MM.1S (cell line): Measurements from ENCODE around the gene TMX4.

Experiments
- DNase-seq: peaks from one replicate; pipeline ENCODE4 v3.0.0-alpha.2; 2015
- H2AFZ ChIP-seq: fragments of 300-600 bp; sonication (generic); 2 replicates; pipeline ENCODE4 v1.6.0; 2016; ENCODE audit warnings: antibody characterized with exemption, low read length
- H3F3A ChIP-seq: fragments of 300-600 bp; sonication (generic); 2 replicates; pipeline ENCODE4 v1.6.1; 2016; ENCODE audit warnings: mild to moderate bottlenecking, antibody characterized with exemption, low read length, moderate library complexity, mixed read lengths; ENCODE audit not compliant: insufficient read depth
- H3K27ac ChIP-seq: fragments of 300-600 bp; sonication (generic); 2 replicates; pipeline ENCODE4 v1.5.1; 2016; ENCODE audit warnings: mild to moderate bottlenecking, low read length
- H3K27me3 ChIP-seq: fragments of 300-600 bp; sonication (generic); replicated peaks from 2 replicates; pipeline ENCODE4 v1.6.0; 2016; ENCODE audit warnings: low read length; ENCODE audit not compliant: insufficient read depth
- H3K36me3 ChIP-seq: fragments of 300-600 bp; sonication (generic); replicated peaks from 2 replicates; pipeline ENCODE4 v1.6.1; 2016; ENCODE audit warnings: mild to moderate bottlenecking, low read length, mixed read lengths; ENCODE audit not compliant: insufficient read depth
- H3K4me1 ChIP-seq: fragments of 300-600 bp; sonication (generic); 2 replicates; pipeline ENCODE4 v1.6.1; 2016; ENCODE audit warnings: low read length, mixed read lengths
- H3K4me2 ChIP-seq: fragments of 300-600 bp; sonication (generic); 2 replicates; pipeline ENCODE4 v1.6.0; 2016; ENCODE audit warnings: low read depth, low read length
- H3K4me3 ChIP-seq: fragments of 300-600 bp; sonication (generic); 2 replicates; pipeline ENCODE4 v1.5.1; 2016; ENCODE audit warnings: low read length, mixed read lengths
- H3K79me2 ChIP-seq: fragments of 300-600 bp; sonication (generic); 2 replicates; pipeline ENCODE4 v1.6.1; 2016; ENCODE audit warnings: mixed run types, low read length, mixed read lengths
- H3K9ac ChIP-seq: fragments of 300-600 bp; sonication (generic); 2 replicates; pipeline ENCODE4 v1.6.1; 2016; ENCODE audit warnings: low read length, mixed read lengths
- H3K9me2 ChIP-seq: fragments of 300-600 bp; sonication (generic); replicated peaks from 2 replicates; pipeline ENCODE4 v1.6.1; 2016; ENCODE audit warnings: mild to moderate bottlenecking, low read length, mixed read lengths; ENCODE audit not compliant: insufficient read depth
- H3K9me3 ChIP-seq: fragments of 300-600 bp; sonication (generic); replicated peaks from 2 replicates; pipeline ENCODE4 v1.6.1; 2016; ENCODE audit warnings: mild to moderate bottlenecking, low read length, mixed read lengths; ENCODE audit not compliant: insufficient read depth
- H4K20me1 ChIP-seq: fragments of 300-600 bp; sonication (generic); 2 replicates; pipeline ENCODE4 v1.6.1; 2016; ENCODE audit warnings: mild to moderate bottlenecking, low read length, moderate library complexity, mixed read lengths; ENCODE audit not compliant: insufficient read depth
- EZH2 ChIP-seq: fragments of 300-600 bp; sonication (generic); optimal IDR thresholded peaks from 2 replicates; pipeline ENCODE3; 2017; ENCODE audit warnings: low read depth, mild to moderate bottlenecking, antibody characterized with exemption, low read length, mixed read lengths
- EZH2phosphoT487 ChIP-seq: fragments of 300-600 bp; sonication (generic); IDR thresholded peaks from 2 replicates; pipeline ENCODE4 v1.6.1; 2018; ENCODE audit warnings: antibody characterized with exemption, low read length
- TF ChIP-seq, protein P1 (sequence below): fragments of 300-600 bp; sonication (generic); IDR thresholded peaks from 2 replicates; pipeline ENCODE4 v1.5.1; 2016; ENCODE audit warnings: antibody characterized with exemption, low read length, mixed read lengths

The TMX4 gene

DNA sequence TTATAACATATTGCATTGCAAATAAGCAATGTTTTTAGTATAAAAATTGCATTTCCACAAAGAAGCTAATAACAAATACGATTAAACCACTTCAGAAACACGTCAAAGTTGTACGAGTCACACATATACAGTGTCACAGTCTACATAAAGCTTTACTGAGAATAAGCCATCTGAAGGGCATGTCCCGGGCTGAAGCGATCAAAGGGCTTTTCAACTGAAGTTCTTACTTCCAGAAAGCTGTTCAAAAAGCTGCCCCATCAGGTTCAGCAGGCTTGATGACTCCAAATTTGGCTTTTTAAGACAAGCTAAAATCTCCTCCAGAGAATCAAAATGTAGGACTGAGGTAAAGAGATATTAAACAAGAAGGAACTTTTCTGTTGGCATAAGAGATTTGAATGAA lies 41.9 kb downstream of the TMX4 start:
- H3K36me3 ChIP-seq: no peaks in the 10 kb centered on the region
- H3K27me3 ChIP-seq: no peaks in the 10 kb centered on the region
- H3K4me2 ChIP-seq: no peak overlapping the region
- TF ChIP-seq EZH2 (no peak), EZH2phosphoT487 (no peak)
- TF ChIP-seq, protein P1, sequence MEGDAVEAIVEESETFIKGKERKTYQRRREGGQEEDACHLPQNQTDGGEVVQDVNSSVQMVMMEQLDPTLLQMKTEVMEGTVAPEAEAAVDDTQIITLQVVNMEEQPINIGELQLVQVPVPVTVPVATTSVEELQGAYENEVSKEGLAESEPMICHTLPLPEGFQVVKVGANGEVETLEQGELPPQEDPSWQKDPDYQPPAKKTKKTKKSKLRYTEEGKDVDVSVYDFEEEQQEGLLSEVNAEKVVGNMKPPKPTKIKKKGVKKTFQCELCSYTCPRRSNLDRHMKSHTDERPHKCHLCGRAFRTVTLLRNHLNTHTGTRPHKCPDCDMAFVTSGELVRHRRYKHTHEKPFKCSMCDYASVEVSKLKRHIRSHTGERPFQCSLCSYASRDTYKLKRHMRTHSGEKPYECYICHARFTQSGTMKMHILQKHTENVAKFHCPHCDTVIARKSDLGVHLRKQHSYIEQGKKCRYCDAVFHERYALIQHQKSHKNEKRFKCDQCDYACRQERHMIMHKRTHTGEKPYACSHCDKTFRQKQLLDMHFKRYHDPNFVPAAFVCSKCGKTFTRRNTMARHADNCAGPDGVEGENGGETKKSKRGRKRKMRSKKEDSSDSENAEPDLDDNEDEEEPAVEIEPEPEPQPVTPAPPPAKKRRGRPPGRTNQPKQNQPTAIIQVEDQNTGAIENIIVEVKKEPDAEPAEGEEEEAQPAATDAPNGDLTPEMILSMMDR: no peak
- H4K20me1 ChIP-seq: no peaks in the 10 kb centered on the region
- no peak overlapping the region for H3K27ac ChIP-seq
- no peaks in the 10 kb centered on the region for H3K9me3 ChIP-seq
- H3K79me2 ChIP-seq: no peaks in the 10 kb centered on the region
- H3K4me3 ChIP-seq: no peak overlapping the region
- no peak for DNase-seq
- no peaks in the 10 kb centered on the region for H3K4me1 ChIP-seq
- no peak overlapping the region for H3K9ac ChIP-seq
- H3F3A ChIP-seq: no peaks in the 10 kb centered on the region
- H3K9me2 ChIP-seq: no peaks in the 10 kb centered on the region
- H2AFZ ChIP-seq: no peak overlapping the region

DNA sequence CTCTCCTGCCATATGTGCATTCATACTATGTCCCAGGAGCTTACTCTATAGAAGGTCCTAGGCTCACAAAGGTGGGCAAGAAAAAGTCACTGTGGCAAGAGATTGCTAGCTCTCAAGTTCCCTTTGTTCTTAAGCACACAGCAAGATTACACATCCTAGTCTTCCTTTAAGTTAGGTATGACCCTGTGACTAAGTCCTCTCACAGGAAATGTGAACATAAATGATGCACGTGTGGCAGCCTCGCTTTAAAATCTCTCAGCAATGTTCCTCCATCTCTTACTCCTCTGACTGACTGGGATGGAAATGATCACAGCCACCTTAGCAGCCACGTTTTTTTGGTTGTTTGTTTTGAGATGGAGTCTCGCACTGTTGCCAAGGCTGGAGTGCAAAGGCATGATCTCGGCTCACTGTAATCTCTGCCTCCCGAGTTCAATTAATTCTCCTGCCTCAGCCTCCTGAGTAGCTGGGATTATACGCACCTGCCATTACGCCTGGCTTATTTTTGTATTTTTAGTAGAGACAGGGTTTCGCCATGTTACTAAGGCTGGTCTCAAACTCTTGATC lies 43.6 kb downstream of the TMX4 start:
- Histone ChIP-seq H3K9me3 (no peaks in the 10 kb centered on the region), H3K9ac (no peak overlapping the region), H3K27ac (no peak overlapping the region), H3K4me2 (no peak overlapping the region), H3K9me2 (no peaks in the 10 kb centered on the region), H3K79me2 (no peaks in the 10 kb centered on the region), H3F3A (no peaks in the 10 kb centered on the region), H3K4me3 (no peak overlapping the region), H3K4me1 (no peaks in the 10 kb centered on the region), H3K27me3 (no peaks in the 10 kb centered on the region), H2AFZ (no peak overlapping the region), H4K20me1 (no peaks in the 10 kb centered on the region), H3K36me3 (no peaks in the 10 kb centered on the region)
- TF ChIP-seq EZH2 (no peak), EZH2phosphoT487 (no peak)
- TF ChIP-seq, protein P1: no peak
- no peak for DNase-seq

GRCh38 chr20:7974785-7975435 lies 44.7 kb downstream of the TMX4 start:
- Histone ChIP-seq H3K27ac (no peak overlapping the region), H3F3A (no peaks in the 10 kb centered on the region), H3K9ac (no peak overlapping the region), H4K20me1 (no peaks in the 10 kb centered on the region), H3K4me2 (no peak overlapping the region), H3K36me3 (no peaks in the 10 kb centered on the region), H3K27me3 (no peaks in the 10 kb centered on the region), H3K4me1 (no peaks in the 10 kb centered on the region), H3K9me3 (no peaks in the 10 kb centered on the region), H3K79me2 (no peaks in the 10 kb centered on the region), H2AFZ (no peak overlapping the region), H3K4me3 (no peak overlapping the region), H3K9me2 (no peaks in the 10 kb centered on the region)
- no peak for DNase-seq
- TF ChIP-seq, protein P1: no peak
- no peak for TF ChIP-seq EZH2
- TF ChIP-seq EZH2phosphoT487: no peak
